Stimulated activated CD4-positive, alpha-beta T cell treated with anti-CD3 and anti-CD28 coated beads, Interleukin-1b, Interleukin-23, amount 100 ng/mL, for 1 hour (primary cell): Measurements from ENCODE around the gene DOK7.

ENCODE experiments used
- DNase-seq, 2 donors: peaks; one replicate each; pipeline ENCODE4 v3.0.0-alpha.2; 2020; ENCODE audit warnings: low read depth in 2 of 2

Gene DOK7

DNA sequence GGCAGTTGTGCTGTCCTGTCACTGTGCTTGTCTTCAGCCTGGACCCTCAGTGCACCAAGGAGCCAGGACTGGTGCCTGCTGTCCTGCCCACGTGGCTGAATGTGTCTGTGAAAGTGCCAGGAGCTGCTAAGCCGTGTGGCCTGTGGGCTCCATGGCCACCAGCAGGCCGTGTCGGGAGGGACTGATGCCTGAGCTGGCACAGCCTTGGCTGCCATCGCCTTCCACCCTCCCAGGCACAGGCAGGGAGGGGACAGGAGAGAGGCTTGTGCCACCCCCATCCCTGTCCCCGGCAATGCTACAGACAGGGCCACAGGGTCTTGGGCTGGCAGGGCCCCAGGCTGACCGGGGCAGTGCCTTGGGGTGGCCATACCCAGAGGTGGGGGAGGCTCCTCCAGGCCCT is 24.8 kb downstream of the DOK7 start:
- no peak for DNase-seq

DNA sequence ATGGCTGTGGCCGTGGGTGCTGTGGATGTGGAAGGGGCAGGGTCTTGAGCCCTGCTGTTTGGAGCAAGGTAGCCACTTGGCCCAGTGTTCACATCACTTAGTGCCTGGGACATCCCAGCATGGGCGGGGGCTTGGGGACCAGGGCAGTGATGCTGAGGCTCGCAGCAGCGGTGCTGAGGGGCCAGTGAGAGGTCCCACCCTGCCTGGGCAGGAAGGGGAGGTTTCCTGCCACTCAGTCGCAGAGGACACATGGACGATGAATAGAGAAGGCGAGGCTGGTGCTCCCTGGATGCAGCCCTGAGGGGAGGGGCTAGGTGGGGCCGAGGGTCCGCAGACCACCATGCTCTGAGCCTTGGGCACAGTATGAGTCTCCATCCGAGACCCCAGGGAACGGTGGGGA is 25.7 kb downstream of the DOK7 start:
- no peak for DNase-seq

DNA sequence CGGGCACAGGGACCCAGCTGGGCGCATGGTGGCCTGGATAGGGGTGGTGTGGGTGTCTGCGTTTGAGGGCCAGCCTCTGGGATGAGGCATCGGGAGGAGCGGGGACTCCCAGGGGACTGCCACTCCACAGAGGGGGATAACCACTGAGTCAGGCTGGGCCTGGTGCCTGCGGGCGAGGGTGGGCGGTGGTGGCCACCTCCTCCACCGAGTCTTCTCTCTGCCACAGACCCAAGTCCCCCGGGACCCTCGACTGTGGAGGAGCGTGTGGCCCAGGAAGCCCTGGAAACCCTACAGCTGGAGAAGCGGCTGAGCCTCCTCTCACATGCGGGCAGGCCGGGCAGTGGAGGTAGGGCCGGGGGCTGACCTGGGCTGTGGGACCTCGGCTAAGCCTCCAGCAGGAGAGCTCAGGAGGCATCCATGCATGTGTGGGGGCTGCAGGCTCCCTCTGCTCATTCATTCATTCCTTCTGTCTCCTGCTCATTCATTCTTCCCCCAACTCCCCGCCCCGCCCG is 26.4 kb downstream of the DOK7 start:
- DNase-seq, result no peak

DNA sequence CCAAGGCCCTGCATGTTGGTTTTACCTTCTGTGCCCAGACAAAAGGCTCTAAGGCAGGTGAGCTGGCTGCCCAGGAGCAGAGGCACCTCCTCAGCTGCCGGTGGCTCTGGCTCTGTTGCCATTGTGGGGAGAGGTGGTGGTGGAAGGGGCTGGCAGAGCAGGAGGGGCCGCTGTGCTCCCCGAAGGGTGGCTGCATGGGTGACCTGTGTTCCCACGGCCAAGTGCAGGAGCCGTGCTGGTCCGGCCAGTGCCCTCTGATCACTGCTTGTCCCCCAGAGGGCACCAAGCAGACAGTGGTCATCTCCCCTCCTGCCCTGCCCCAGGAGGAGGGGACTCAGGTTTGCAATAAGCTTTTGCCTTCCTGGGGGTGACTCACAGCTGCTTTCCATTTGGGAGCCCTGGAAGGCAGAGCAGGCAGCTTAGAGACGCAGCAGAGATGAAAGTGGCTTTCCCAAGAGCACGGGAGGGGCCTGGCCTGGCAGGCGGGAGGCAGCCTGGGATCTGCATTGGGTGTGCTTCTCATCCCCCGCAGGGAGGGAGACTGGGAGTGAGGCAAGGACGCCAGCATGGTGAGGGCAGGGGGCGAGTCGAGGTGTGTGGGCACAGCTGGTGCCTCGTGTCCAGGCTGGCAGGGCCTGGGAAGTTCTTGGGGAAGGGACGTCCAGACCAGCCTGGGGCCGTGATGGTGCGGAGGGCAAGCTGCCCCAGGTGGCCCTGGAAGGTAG is 28.7 kb downstream of the DOK7 start:
- no peak for DNase-seq

DNA sequence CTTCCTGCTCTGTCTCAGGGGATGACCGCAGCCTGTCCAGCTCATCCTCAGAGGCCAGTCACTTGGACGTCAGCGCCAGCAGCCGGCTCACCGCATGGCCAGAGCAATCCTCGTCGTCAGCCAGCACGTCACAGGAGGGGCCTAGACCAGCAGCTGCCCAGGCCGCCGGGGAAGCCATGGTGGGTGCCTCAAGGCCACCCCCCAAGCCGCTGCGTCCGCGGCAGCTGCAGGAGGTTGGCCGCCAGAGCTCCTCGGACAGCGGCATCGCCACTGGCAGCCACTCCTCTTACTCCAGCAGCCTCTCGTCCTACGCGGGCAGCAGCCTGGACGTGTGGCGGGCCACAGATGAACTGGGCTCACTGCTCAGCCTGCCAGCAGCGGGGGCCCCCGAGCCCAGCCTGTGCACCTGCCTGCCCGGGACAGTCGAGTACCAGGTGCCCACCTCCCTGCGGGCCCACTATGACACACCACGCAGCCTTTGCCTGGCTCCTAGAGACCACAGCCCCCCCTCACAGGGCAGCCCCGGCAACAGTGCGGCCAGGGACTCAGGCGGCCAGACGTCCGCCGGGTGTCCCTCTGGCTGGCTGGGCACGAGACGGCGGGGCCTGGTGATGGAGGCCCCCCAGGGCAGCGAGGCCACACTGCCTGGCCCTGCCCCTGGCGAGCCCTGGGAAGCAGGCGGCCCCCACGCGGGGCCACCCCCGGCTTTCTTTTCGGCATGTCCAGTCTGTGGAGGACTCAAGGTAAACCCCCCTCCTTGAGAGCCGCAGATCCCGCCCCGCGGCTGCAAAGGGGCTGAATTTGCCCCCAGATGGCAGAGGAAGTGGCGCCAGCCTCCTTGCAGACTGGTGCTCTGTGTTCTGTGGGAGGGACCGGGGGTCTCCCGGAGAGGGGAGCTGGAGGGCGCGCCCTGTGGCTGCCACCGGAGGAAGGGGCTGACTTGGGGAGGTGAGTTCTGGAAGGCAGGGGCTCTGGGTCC is 29.9 kb downstream of the DOK7 start:
- DNase-seq, result no peak

DNA sequence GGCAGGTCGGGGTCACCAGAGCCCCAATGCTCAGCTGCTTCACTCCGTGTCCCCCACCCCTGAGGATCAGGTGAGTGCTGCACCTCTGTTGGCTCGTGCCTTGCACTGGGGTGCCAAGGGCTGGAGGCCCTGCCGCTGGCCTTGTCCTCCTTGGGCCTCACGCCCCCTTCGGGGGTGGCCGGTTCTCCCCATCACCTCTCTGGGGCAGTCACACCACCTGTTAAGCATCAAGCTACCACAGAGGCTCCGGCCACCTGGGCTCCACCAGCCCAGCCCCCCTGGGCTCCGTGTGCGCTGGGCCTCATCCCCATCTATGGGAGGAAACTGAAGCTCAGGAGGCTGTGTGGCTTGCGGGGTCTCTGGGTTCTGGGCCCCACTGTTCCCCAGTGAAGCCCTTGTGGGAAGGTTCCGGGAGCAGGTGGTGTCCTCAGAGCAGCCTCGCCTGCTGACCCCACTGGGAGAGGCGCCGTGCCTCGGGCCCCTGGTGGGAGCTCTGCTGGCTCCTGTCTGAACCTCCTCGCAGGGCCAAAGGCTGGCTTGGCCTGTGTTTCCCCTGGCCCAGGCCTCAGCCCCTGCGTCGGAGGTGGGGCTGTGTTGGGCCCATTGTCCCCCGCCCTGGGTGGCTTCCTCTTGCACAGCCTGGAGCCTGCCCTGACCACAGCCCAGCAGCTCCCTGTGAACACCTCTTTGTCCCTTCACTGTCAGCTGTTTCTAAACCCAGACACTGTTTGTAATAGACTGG is 30.8 kb downstream of the DOK7 start:
- no peak for DNase-seq

DNA sequence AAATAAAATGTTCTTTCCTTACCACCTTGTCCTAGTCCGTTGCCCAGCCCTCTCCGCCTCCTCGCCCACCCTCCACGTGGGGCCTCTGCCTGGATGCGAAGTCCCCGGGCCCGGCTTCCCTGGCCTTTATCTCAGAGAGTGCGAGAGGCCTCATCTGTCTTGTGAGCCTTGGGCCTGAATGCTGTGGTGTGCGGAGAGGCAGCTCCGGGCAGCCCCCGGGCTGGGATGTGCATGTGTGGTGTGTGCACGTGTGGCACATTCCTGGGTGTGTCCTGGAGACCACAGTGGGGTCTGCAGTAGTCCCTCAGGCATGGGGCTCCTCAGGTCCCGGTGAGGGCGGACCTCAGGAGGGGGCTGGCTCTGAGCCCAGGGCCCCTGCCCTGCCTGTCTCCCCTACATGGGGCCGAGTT is 31.4 kb downstream of the DOK7 start:
- DNase-seq, result no peak

DNA sequence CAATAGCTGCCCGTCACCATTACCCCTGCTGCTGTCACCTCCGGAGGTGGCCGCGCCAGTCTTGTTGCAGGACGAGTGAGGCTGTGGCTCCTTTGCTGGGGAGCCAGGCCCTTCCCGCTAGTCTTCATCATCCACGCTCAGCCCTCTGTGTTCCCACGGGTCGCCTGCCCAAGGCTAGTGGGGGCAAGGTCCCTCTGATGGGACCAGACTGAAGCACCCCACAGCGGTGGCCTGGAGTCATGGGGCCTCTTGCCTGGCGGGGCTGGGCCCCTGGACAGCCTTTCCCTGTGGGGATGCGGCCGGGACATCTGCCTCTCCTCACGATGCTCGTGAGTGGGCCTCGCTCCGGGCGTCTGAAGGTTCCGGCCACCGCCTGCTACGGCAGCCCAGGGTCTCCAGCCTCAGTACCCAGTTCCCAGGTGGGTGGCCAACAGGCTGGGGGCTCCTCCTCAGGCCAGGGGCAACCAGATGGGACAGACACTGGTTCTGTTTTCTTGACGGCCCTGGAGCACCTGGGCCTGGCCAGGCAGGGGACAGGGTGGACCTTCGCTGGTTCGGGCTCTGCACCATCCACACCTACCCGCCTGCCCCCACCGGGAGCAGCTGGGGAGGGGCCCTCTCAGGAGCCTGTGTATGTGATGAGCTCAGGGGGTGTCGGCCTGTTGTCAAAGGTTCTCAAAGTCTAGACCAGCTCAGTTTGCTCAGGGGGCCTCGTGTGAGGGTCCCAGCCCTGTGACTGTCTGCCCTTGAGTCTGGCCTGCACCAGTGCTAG is 32.3 kb downstream of the DOK7 start:
- DNase-seq, result no peak

DNA sequence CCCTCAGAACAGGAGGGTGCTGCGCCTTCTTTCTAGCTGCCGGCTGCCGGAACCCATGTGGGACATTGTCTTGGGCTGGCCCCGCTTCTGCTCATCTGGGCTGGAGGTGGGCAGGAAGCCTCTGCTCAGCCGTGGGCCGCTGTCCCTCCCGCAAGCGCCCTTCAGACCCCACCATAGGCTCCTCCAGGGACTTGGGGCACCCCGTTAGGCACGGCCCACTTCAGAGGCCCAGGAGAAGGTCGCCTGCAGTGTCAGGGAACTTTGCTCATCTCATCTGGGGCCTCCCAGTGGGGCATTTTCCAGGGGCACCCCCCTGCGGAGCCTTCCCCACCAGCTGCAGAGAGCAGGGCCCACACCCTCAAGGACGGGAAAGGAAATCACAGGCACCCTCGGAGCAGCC is 32.9 kb downstream of the DOK7 start:
- no peak for DNase-seq

DNA sequence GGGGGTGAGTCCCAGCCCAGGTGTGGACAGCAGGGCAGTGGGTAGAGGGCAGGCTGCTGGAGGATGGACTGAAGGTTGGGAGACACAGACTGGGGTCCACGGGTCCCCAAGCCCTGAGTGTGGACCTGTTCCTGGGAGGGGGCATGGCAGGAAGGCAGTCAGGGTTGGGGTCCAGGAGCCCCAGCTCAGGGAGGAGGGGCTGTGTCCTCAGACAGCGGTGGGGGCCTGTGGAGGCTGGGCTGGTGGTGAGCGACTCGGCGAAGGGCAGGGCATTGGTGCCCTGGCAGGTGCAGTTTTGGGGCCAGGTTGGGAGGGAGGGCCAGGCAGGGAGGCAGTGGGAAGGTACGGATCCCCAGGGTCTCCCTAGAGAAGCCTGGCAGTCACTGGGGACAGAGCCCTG is 34.0 kb downstream of the DOK7 start:
- no peak for DNase-seq

DNA sequence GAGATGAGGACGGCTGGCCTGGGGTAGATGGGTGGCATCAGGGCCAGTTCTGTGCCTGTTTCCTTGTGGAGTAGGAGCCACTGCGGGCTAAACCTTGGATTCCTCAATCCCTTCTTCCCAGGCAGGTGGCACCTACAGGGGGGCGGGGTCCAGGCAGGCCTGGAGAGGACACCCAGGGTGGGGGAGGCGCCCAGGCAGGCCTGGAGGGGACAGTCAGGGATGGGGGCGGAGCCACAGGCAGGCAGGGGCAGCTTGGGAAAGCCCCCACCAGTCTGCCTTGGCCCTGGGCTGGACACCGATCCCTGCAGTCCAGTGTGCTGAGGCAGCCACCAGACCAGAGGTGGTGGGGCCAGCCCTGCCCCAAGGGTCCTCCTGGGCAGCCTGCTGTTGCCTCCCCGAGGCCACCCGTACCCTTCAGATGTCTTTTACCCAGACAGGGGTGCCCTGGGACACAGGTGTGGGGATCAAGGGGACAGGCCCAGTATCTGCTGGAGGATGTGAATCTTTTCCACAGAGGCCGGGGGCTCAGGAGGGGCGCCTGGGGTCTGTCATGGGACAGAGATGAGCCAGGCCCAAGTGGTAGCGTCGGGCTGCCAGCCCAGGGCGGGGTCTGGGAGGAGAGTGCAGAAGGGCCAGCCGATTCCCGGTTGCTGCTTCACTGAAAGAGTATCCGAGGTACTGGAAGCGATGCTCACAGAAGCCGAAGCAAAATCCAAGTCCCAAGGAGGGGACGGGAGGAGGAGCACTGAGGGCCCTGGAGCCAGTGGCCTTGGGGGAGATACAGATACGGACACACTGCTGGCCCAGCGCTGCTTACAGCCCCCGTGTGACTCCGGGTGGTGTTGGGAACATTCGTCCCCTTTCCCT is 34.6 kb downstream of the DOK7 start:
- DNase-seq, result no peak

DNA sequence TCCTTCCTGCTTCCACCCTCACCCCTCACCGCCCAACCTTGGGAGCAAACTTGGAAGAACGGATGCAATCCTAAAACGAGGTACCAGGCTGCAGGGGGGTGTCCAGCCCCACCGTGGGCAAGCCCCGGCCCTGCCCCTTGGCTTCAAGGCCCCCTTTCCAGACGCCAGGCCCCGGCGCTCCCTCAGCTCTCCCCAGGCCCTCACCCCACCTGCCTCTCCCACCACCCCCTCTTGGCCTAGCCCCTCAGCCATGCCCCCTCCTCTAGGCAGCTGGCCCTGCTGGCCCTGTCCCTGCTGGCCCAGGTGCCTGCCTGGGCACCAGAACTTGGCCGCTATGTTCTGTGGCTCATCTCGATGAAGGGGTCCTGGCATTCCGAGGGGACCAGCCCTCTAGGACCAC is 35.3 kb downstream of the DOK7 start:
- DNase-seq, result no peak

DNA sequence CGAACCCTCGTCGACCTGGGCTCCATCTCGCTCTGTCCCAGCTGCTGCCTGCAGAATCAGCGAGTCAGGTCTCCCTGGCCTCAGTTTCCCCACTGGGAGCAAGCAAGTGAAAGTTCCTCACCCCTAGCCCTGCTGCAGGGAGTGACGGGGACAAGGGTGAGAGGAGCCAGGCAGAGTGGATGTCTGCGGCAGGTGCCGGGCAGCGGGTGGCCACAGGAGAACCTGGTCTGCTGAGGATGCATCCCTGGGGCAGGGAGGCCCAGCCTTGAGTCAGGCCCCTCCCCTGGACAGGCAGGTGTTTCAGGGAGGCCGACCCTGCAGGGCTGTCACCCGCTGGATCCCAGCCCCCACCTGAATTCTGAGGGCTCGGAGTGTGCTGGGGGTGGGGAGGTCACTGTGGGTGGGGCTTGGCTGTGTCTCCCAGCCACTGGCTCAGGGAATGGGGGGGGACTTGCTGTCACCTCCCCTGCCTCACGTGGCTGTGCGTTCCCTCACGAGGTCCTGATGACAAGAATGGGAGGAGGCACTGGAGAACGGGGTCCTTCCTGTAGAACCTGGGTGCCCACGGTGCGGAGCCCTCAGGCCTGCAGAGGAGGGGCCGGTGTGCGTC is 35.9 kb downstream of the DOK7 start:
- DNase-seq, result no peak

DNA sequence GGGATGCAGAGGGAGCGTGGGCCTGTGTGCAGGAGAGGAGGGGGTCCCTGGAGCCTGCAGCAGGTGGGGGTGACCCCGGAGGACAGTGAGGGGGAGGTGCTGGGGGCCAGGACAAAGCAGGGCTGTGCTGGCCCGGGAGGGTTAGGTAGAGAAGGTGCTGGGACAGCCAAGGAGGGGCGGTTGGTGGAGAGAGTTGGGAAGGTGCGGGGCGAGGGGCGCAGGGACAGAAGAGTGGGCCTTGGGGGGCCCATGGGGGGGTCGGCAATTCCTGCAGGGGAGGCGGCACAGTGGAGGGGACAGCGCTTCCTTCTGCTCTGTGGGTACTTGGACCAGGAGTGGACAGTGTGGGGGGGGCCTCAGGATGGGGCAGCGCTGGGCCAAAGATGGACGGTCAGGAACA is 36.6 kb downstream of the DOK7 start:
- DNase-seq, result no peak

DNA sequence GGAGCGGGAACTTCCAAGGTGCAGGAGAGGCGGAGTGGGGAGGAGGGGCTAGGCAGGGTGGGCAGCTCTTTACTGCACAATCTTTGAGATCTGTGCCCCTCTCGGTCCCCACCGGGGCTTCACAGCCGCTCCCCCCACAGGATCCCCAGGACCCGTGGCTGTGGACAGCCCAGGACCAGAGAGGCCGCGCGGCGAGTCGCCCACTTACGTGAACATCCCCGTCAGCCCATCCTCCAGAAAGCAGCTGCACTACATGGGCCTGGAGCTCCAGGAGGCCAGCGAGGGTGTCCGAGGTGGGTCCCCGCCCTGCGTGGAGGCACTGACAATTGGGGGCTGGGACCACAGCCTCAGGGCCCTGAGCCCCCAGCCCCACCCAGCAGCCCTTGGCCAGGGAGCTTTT is 37.0 kb downstream of the DOK7 start:
- no peak for DNase-seq

DNA sequence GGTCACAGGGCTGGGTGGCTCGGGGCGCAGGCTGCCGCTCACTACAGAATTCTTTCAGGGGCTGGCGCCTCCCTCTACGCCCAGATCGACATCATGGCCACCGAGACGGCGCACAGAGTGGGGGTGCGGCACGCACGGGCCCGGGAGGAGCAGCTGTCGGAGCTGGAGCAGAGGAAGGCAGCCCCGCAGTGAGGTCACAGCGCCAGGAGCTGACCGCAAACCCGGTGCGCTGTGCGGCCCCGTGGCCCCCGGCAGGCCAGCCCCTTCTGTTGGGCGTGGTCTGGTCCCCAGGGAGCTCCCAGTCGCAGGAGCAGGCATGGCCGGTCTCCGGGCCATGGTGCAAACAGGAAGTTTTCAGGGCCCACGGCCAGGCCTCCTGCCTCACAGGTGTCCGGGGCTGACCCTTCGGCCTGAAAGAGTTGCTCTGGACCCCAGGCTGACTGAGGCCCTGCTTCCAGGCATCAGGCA is 37.6 kb downstream of the DOK7 start:
- DNase-seq, result no peak

DNA sequence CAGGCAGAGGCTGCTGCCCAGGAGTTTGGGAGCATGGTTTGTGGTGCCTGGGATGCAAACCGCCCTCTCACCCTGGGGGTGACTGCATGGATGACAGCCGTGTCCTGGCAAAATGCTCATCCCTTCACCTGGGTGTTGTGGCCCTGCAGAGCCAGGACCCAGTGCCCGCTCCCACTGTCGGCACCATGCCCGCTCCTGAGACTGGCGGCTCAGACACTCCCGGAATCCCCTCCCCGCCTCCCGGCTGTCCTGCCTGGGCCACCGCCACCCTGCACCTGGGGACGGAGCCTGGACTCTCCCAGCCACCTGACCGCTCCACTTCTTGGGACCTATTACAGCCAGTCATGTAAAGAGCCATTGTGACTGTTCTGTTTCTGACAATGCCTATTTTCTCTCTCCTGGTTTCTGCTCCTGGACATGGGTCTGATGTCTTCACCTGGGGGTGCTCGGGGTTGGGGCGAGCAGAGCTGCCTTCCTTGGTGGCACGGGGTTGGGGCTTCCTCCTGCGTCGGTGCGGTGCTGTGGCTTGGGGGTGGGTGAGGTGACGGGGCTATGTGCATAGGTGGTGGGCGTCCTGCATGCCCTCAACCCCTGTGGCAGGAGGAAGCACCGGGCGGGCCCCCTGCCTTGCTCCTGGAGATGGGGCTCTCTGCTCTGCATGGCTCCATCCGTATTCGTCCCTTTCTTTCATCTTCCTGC is 38.2 kb downstream of the DOK7 start:
- no peak for DNase-seq

DNA sequence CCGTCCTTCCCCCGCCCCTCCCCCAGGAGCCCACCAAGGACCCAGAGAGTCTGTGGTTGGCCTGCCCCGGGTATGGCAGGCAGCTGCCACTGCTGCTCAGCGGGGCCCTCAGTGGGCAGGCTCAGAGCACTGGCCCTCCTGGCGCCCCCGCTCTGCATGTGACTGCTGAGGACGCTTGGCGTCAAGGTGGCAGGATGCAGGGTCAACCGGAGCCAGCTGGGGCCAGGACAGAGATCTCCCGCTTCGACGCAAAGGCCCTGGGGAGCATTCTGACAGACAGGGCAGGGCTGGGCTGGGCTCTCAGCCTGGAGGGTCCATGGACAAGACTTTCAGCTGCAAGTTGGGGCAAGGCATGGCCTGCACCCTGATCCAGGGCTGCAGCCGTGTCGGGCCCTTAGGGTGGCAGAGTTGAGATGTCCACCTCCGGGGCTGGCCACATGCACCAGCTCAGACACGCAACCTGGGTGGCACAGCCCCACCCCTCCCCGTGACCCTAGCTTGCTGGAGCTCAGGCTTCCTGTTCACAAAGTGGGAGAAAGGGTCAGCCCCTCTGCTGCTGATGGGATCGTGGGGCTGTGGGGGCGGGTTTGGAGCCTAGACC is 38.8 kb downstream of the DOK7 start:
- DNase-seq, result no peak
